HUES48 (cell line): ENCODE data around the gene RP9.

Experiments used
- H3K27ac ChIP-seq: one replicate; pipeline ENCODE4 v1.7.0; 2013; ENCODE audit warnings: low read depth, low read length, inconsistent platforms
- H3K27me3 ChIP-seq: 2 replicates; pipeline ENCODE4 v1.6.1; 2013; ENCODE audit warnings: mild to moderate bottlenecking, low read length; ENCODE audit not compliant: control insufficient read depth, insufficient read depth
- H3K36me3 ChIP-seq: 2 replicates; pipeline ENCODE4 v1.6.1; 2013; ENCODE audit warnings: low read length; ENCODE audit not compliant: control insufficient read depth, insufficient read depth
- H3K4me1 ChIP-seq: 2 replicates; pipeline ENCODE4 v1.6.1; 2013; ENCODE audit warnings: mild to moderate bottlenecking, low read length; ENCODE audit not compliant: control insufficient read depth, insufficient read depth
- H3K4me3 ChIP-seq: 2 replicates; pipeline ENCODE4 v1.5.1; 2013; ENCODE audit warnings: mild to moderate bottlenecking, low read depth, low read length
- H3K9ac ChIP-seq: 2 replicates; pipeline ENCODE4 v1.6.1; 2013; ENCODE audit warnings: mild to moderate bottlenecking, low read depth, low read length, moderate library complexity
- H3K9me3 ChIP-seq: 2 replicates; pipeline ENCODE4 v1.6.1; 2013; ENCODE audit warnings: low read length; ENCODE audit not compliant: control insufficient read depth, insufficient read depth

RP9 gene

DNA sequence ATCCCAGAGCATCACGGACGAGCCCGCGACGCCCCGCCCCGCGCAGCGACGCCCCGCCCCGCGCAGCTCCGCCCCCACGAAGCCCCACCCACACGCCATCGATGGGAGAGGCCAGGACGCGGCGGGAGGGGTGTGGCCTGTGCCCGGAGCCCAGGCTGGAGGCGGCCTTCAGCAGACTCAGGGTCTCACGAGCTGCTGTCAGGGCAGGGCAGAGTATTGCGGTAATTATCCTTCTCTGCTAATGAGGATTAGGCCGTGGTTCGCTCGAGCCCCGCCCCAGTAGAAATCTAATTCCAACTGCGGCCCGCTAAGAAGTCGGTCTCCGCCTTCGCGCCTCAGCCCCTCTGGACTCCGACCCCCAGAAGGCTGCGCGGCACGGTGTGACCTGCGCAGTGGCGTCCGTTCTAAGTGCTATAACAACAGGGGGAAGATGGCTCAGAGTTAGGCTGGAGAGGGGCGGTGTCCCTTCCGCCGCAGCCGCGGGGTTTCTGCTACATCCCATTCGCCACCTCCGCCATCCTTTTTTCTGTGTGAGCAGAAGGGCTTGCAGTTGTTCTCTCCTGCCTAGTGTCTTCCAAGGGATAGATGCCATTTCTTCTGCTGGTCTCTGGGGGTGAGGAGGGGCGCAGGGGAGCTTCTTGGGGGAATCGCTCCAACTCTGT is 46.3 kb downstream of the RP9 start:
- no peaks in the 10 kb centered on the region for H3K27me3 ChIP-seq
- peak overlapping the region; percentile 98 for H3K27ac ChIP-seq
- H3K4me3 ChIP-seq: peak overlapping the region; percentile 92
- H3K36me3 ChIP-seq: no peaks in the 10 kb centered on the region
- H3K9ac ChIP-seq: peak overlapping the region; percentile 67
- peaks cover 9% of the 10 kb centered on the region for H3K4me1 ChIP-seq
- 0 out of 2 replicates have a peak, but pooled peaks cover 6% of the 10 kb centered on the region for H3K9me3 ChIP-seq

DNA sequence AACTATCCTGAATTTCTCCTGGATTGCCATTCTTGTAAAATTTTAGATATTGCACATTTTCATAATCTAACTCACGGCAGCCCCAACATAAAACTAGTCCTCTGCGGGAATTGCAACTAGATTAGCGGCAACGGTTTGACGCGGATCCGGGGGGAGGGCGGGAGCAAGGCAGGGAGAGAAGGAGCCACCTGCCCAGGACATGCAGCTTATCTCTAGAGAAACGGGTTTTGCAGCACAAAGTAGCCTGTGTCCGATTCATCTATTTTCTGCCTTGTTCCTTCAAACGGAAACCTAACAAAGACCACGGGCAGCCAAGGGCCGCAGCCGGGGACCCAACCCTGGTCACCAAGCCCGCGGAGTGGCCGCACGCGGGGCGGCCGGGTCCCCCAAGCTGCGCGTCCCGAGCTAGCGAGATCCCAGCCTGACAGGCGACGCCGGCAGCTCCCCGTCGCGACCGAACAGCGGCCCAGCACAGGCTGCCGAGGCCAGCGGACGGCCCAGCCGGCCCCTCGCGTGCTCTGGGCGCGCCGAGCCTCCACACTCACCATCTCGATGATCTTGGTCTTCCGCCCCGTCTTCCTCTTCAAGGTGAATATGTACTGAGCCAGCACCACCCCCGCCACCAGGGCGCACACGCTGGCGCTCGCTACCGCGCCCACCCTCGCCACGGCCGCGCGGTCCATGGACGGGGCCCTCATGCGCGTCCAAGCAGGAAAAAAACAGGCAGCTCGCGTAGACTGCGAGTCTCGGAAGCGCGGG is 47.0 kb downstream of the RP9 start, which contains the start of gene NT5C3A:
Gene NT5C3A, minus strand, starts transcription at position 754 of the 759 bp plus-strand sequence. Its CDS starts 71 bp downstream, at position 683.
- peak within 1 kb of the TSS; percentile 98 for H3K27ac ChIP-seq
- H3K9me3 ChIP-seq: 0 out of 2 replicates have a peak, but pooled peaks cover 6% of the 10 kb centered on the region
- H3K4me1 ChIP-seq: peaks cover 9% of the 10 kb centered on the region
- peak within 1 kb of the TSS; percentile 92 for H3K4me3 ChIP-seq
- peak within 1 kb of the TSS; percentile 73 for H3K9ac ChIP-seq
- no peaks in the 10 kb centered on the region for H3K36me3 ChIP-seq
- no peaks in the 10 kb centered on the region for H3K27me3 ChIP-seq

DNA sequence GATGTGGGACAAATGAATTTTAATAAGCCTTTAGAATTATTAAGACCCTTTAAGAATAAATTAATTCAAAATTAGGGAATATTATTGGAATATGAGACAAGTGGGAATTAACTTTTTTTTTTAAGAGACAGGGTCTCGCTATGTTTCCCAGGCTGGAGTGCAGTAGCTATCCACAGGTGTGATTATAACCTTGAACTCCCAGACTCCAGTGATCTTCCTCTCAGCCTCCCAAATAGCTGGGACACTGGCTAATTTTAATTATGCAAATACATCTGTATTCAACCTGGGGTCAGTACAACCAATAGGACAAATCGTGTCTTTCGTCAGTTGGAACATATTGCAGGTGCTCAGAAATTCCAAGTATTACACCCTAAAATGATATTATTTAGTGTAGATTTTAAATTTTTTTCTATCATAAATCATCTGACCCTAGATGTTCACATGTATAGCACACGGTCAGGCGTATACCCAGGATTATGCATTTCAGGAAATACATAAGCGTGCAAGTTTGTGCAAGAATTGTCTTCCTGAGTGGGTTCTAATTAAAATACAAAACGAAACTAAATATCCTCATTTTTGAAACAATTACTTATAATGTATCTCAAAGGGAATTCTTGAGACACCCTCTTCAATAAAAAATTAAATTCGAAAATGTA is 47.8 kb downstream of the RP9 start:
- Histone ChIP-seq H3K27ac (no peak overlapping the region), H3K4me3 (peak overlapping the region; percentile 92), H3K4me1 (peaks cover 9% of the 10 kb centered on the region), H3K9ac (no peak overlapping the region), H3K9me3 (0 out of 2 replicates have a peak, but pooled peaks cover 6% of the 10 kb centered on the region), H3K36me3 (no peaks in the 10 kb centered on the region), H3K27me3 (no peaks in the 10 kb centered on the region)

DNA sequence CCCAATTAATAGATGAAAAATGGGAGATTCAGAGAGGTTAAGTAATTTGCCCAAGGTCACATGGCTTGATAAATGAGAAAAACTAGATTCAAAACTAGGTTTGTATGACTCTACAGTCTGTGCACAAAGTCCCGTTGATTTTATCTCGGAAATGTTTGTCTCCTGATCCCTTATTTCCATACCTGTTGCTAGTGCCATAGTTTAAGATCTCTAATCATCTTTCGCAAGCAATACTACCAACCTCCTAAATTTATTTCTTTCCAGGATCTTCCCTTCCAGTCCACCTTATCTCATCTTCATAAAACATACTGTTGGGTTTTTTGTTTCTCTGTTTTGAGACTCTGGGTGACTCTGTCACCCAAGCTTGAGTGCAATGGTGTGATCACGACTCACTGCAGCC is 49.6 kb downstream of the RP9 start:
- no peak overlapping the region for H3K9ac ChIP-seq
- H3K4me1 ChIP-seq: peaks cover 9% of the 10 kb centered on the region
- H3K27ac ChIP-seq: no peak overlapping the region
- no peaks in the 10 kb centered on the region for H3K27me3 ChIP-seq
- no peak overlapping the region for H3K4me3 ChIP-seq
- no peaks in the 10 kb centered on the region for H3K9me3 ChIP-seq
- no peaks in the 10 kb centered on the region for H3K36me3 ChIP-seq

DNA sequence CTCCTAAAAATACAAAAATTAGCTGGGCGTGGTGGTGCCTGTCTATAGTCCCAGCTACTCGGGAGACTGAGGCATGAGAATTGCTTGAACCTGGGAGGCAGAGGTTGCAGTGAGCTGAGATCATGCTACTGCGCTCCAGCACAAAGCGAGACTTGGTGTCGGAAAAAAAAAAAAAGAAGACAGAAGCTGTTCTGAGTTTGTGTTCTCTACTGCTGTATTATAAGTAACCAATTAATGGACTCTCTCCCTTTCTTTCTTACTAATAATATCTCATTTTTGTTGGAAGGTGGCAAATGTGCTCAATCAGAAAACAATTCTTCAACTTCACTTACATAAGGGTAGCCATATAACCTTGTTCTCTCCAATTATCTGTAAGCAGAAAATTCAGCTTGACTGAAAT is 54.0 kb downstream of the RP9 start:
- Histone ChIP-seq H3K27ac (no peak overlapping the region), H3K36me3 (no peaks in the 10 kb centered on the region), H3K9me3 (no peaks in the 10 kb centered on the region), H3K9ac (no peak overlapping the region), H3K27me3 (no peaks in the 10 kb centered on the region), H3K4me1 (no peaks in the 10 kb centered on the region), H3K4me3 (no peak overlapping the region)

DNA sequence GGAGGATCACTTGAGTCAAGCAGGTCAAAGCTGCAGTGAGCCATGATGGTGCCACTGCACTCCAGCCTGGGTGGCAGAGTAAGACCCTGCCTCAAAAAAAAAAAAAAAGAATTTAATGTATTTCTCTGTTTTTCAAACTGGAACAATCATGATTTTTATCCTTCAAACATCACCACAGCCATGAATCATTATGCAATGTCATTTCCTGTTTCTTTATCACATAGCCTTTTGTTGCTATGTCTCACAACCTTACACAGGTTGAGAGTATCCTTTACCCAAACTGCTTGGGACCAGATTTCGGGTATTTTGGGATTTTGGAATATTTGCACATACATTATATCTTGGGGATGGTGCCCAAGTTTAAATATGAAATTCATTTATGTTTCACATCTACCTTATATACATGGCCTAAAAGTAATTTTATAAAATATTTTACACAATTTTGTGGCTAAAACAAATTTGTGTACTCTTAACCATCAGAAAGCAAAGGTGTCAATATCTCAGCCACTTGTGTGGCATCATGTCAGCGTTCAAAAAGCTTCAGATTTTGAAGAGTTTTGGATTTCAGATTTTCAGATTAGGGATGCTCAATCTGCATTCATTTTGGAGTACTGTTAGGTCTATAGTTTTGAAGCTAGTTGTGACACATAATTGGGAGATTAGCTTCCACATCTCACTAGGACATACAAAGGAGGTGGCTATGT is 54.8 kb downstream of the RP9 start:
- Histone ChIP-seq H3K4me3 (no peak overlapping the region), H3K9ac (no peak overlapping the region), H3K4me1 (no peaks in the 10 kb centered on the region), H3K27me3 (no peaks in the 10 kb centered on the region), H3K36me3 (no peaks in the 10 kb centered on the region), H3K9me3 (no peaks in the 10 kb centered on the region), H3K27ac (no peak overlapping the region)

DNA sequence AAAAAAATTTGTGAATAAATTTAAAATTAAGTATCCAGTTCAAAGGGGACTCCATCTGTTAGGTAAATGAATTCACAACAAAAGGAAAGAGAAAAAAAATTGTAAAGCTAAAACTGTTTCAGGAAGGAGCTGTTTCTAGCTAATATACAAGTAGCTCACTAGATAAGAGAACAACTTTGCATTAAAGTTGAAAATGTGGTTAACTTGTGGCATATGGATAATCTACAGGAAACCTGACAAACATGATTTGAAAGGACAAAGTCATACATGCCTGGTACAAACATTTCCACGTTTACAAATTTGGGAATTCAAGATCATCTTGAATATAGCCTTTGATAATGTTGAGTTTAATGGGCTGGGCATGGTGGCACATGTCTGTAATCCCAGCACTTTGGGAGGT is 55.5 kb downstream of the RP9 start:
- Histone ChIP-seq H3K27me3 (no peaks in the 10 kb centered on the region), H3K27ac (no peak overlapping the region), H3K36me3 (no peaks in the 10 kb centered on the region), H3K4me1 (no peaks in the 10 kb centered on the region), H3K9ac (no peak overlapping the region), H3K9me3 (no peaks in the 10 kb centered on the region), H3K4me3 (no peak overlapping the region)

DNA sequence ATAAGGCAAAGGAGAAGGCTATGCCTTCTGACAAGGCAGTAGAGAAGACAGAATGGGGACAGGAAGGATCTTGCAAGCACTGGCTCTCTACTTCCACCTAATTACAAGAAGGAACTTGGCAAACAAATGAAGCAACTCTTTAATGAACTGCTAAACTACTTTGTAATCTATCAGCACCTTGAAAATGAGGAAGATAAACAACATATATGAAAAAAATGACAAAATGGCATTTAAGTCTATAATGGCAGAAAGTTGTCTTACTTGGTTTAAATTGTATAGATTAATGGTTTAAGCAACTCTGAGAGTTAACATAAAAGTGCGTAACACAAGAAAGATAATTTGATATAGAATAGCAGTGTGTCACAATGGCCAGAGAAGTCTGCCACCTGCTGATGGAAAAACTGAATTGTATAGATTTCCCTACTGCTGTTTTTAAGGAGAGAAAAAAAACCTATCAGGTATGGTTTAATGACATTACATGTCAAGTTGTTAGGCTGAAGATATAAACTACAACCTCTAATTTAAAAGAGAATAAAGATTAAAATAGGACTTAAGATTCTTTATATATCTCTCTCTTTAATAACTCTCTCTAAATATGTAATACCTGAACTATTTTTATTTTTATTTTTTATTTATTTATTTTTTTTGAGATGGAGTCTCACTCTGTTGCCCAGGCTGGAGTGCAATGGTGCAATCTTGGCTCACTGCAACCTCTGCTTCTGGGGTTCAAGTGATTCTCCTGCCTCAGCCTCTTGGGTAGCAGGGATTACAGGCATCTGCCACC is 58.5 kb downstream of the RP9 start:
- H3K9ac ChIP-seq: no peak overlapping the region
- H3K36me3 ChIP-seq: no peaks in the 10 kb centered on the region
- no peak overlapping the region for H3K4me3 ChIP-seq
- H3K27ac ChIP-seq: no peak overlapping the region
- H3K27me3 ChIP-seq: no peaks in the 10 kb centered on the region
- no peaks in the 10 kb centered on the region for H3K9me3 ChIP-seq
- no peaks in the 10 kb centered on the region for H3K4me1 ChIP-seq

DNA sequence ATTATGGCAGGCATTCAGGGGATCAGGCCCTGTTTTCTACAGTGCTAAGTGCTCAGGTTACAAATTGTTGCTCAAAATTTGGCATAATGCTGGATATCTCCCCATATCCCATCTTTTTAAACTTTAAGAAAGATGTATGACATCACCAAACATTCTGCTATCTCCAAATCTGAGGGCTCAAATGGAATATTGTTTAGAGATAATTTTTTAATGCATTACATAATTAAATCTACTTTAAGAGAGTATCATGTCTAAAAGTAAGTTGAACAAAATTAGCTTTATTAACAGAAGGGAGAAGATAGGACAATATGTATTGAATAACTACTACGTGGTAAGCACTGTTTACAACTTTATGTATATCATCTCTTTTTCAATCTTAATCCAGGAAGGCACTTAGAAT is 60.5 kb downstream of the RP9 start:
- no peaks in the 10 kb centered on the region for H3K27me3 ChIP-seq
- no peaks in the 10 kb centered on the region for H3K4me1 ChIP-seq
- no peak overlapping the region for H3K9ac ChIP-seq
- H3K4me3 ChIP-seq: no peak overlapping the region
- no peak overlapping the region for H3K27ac ChIP-seq
- H3K9me3 ChIP-seq: no peaks in the 10 kb centered on the region
- H3K36me3 ChIP-seq: no peaks in the 10 kb centered on the region

DNA sequence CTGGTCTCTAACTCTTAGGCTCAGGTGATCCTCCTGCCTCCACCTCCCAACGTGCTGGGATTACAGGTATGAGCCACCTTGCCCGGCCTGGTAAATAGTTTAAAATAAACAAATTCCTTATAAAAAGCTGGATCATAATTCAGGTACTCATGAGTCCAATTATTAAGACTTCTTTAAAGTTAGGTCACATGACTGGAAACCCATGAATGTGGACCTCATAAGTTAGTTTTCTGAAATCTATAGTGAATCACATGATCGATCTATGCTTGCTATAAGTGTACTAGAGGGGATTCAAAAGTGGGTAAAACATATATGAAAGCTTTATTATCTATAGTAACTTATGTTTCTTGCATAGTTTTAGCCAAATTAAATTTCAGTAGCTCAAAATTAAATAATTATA is 60.9 kb downstream of the RP9 start:
- Histone ChIP-seq H3K27ac (no peak overlapping the region), H3K27me3 (no peaks in the 10 kb centered on the region), H3K9ac (no peak overlapping the region), H3K9me3 (no peaks in the 10 kb centered on the region), H3K36me3 (no peaks in the 10 kb centered on the region), H3K4me3 (no peak overlapping the region), H3K4me1 (no peaks in the 10 kb centered on the region)
